ENCODE data around the gene COASY.

- no peak for TF ChIP-seq POLR2AphosphoS5 (IDR thresholded peaks at IDR 0.05; ENCODE audit: low read depth, low read length)
- TF ChIP-seq POLR2A (IDR thresholded peaks at IDR 0.05; ENCODE audit: low read depth, low read length) = no peak
Observed at GRCh38 chr17:42513686-42514085, 48.3 kb upstream of the COASY start.

All from GM12892 (cell line).